HL-60 (cell line): ENCODE data around the gene ZFP1.
"Not testable (repeated sequence)": the region's sequence is repeated elsewhere in the genome, so short reads cannot be mapped to it uniquely, and the experiment has no call there.

Experiments
- DNase-seq, 2 experiments: peaks; one replicate each; pipeline ENCODE4 v3.0.0-alpha.2; 2010 to 2020; ENCODE audit warnings: low read depth in 1 of 2, low spot score in 1 of 2
- H3K27ac ChIP-seq: fragments of 250-450 bp; sonication (Bioruptor Pico); replicated peaks from 2 replicates; pipeline ENCODE4 v1.5.1; 2020; ENCODE audit warnings: mild to moderate bottlenecking, moderate library complexity
- H3K27me3 ChIP-seq: fragments of 250-450 bp; sonication (Bioruptor Pico); 2 replicates; pipeline ENCODE4 v1.5.1; 2021; ENCODE audit warnings: mild to moderate bottlenecking, moderate library complexity; ENCODE audit not compliant: insufficient read depth, poor library complexity, severe bottlenecking
- H3K4me3 ChIP-seq: replicated peaks from 2 replicates; pipeline ENCODE4 v1.5.1; 2011; ENCODE audit warnings: mild to moderate bottlenecking, control low read depth, low read length; ENCODE audit not compliant: insufficient read depth
- GABPA ChIP-seq: IDR thresholded peaks from 2 replicates; pipeline ENCODE4 v1.6.1; 2012; ENCODE audit warnings: low read depth
- POLR2AphosphoS5 ChIP-seq: IDR thresholded peaks from 2 replicates; pipeline ENCODE4 v1.6.1; 2012; ENCODE audit warnings: low read depth
- REST ChIP-seq: IDR thresholded peaks from 2 replicates; pipeline ENCODE4 v1.6.1; 2012; ENCODE audit warnings: low read depth; ENCODE audit not compliant: insufficient replicate concordance
- SPI1 ChIP-seq: IDR thresholded peaks from 2 replicates; pipeline ENCODE4 v1.6.1; 2012; ENCODE audit warnings: low read depth, mild to moderate bottlenecking, borderline replicate concordance
- TF ChIP-seq, protein P1 (sequence below): IDR thresholded peaks from one replicate; pipeline ENCODE4 v1.5.1; 2011; ENCODE audit warnings: low read length, control low read depth, inconsistent platforms; ENCODE audit not compliant: insufficient read depth

ZFP1 gene

DNA sequence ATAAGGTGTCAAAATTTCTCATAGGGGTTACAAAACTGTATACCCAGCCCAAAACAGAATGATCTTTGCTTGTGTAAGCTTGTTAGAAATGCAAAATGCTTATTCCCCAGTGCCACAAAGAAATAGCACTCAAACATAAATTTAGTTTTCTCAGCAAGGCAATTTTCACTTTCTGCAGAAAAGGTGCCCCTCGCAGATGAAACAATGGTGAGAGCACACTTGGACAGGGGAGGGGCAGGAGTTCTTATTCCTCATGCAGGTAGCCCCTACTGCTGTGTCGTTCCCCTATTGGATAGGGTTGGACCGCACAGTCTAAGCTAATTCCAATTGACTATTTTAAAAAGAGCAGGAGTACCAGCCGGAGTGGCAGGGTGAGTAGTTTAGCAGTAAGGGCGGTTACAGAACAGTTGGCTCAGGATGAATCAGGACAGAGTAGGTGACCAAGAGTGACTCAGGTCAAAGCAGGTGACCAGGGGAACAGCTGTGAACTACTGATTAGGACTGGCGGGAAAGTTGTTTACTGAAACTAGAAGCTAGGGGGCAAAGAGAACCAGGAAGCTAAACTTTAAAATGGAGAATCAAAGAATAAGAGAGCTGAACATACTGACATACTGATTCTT lies 26.3 kb upstream of the ZFP1 start:
- no peak for TF ChIP-seq SPI1
- TF ChIP-seq POLR2AphosphoS5: no peak
- no peak for TF ChIP-seq REST
- TF ChIP-seq, protein P1, sequence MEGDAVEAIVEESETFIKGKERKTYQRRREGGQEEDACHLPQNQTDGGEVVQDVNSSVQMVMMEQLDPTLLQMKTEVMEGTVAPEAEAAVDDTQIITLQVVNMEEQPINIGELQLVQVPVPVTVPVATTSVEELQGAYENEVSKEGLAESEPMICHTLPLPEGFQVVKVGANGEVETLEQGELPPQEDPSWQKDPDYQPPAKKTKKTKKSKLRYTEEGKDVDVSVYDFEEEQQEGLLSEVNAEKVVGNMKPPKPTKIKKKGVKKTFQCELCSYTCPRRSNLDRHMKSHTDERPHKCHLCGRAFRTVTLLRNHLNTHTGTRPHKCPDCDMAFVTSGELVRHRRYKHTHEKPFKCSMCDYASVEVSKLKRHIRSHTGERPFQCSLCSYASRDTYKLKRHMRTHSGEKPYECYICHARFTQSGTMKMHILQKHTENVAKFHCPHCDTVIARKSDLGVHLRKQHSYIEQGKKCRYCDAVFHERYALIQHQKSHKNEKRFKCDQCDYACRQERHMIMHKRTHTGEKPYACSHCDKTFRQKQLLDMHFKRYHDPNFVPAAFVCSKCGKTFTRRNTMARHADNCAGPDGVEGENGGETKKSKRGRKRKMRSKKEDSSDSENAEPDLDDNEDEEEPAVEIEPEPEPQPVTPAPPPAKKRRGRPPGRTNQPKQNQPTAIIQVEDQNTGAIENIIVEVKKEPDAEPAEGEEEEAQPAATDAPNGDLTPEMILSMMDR: no peak
- DNase-seq: no peak
- no peak overlapping the region for H3K27ac ChIP-seq
- no peaks in the 10 kb centered on the region for H3K27me3 ChIP-seq
- no peak overlapping the region for H3K4me3 ChIP-seq

DNA sequence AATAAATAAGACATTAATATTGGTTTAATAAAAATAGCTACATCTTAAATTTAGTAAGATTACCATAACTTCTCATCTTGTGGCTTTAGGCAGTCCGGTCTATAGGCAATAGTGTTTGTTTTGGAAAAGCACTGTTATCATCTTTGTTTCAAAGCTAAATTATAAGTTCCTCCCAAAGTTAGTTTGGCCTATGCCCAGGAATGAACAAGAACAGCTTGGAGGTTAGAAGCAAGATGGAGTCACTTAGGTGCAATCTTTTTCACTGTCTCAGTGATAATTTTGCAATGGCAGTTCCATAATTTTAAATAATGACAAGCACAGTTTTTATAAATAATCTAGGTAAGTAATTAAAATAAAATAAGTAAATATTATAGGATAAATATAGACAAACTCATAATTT lies 25.7 kb upstream of the ZFP1 start:
- no peak for TF ChIP-seq REST
- TF ChIP-seq POLR2AphosphoS5: no peak
- TF ChIP-seq, protein P1: no peak
- no peak for TF ChIP-seq SPI1
- no peak for TF ChIP-seq GABPA

DNA sequence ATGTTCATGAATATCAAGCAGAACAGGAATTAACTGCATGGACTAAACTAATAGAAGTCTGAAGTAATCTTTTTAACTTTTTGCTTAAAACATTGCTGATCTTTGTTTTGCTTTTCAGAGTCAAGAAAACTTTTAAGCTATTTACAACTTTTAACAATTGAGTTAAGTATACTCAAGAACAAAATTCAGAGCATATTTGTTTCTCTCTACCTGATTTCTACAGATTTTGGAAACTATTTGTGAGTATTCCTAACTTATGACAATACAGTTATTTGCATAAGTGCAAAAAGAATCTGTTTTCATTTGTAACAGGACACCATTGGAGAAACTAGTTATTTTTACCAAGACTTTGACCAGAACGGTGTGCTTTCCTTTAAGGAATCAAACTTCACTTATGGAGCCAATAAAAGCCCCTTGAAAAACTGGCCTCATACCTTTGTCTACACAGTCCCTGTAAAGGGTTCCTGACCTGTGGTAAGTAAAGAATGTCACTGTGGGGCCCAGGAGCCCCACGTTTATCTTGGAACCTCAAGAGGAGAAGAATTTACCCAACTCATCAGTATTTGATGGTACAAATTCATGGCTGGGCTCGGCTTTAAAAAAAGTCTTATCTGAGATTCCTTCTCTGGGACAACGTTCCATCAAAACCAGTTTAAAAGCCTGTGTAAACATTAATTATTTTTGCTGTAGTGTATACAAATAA lies 20.5 kb upstream of the ZFP1 start:
- no peak for DNase-seq
- Histone ChIP-seq H3K27me3 (no peaks in the 10 kb centered on the region), H3K4me3 (no peak overlapping the region), H3K27ac (no peak overlapping the region)
- TF ChIP-seq SPI1: no peak
- TF ChIP-seq REST: no peak
- TF ChIP-seq GABPA: no peak
- TF ChIP-seq POLR2AphosphoS5: no peak
- TF ChIP-seq, protein P1: no peak

More for the DNA sequence above, 25.7 kb upstream of the ZFP1 start:
- Histone ChIP-seq H3K4me3 (no peak overlapping the region), H3K27me3 (no peaks in the 10 kb centered on the region), H3K27ac (no peak overlapping the region)
- DNase-seq: no peak

- H3K27ac ChIP-seq, H3K4me3 ChIP-seq, H3K27me3 ChIP-seq, DNase-seq: not testable (repeated sequence)
Measured at GRCh38 chr16:75129421-75130149, 18.7 kb upstream of the ZFP1 start.
